IPS-20b (cell line): Measurements from ENCODE around the gene CNFN.

ENCODE experiments used
- H3K27ac ChIP-seq: one replicate; pipeline ENCODE4 v1.5.1; 2013; ENCODE audit warnings: low read length
- H3K27me3 ChIP-seq: 2 replicates; pipeline ENCODE4 v1.6.1; 2013; ENCODE audit warnings: mild to moderate bottlenecking, low read length, inconsistent platforms; ENCODE audit not compliant: insufficient read depth
- H3K36me3 ChIP-seq: 2 replicates; pipeline ENCODE4 v1.6.1; 2013; ENCODE audit warnings: low read depth, mild to moderate bottlenecking, inconsistent platforms, low read length, moderate library complexity; ENCODE audit not compliant: insufficient read depth
- H3K4me1 ChIP-seq: 2 replicates; pipeline ENCODE4 v1.6.1; 2013; ENCODE audit warnings: mild to moderate bottlenecking, control low read depth, inconsistent platforms, low read length, moderate library complexity; ENCODE audit not compliant: insufficient read depth
- H3K4me3 ChIP-seq: 2 replicates; pipeline ENCODE4 v1.5.1; 2013; ENCODE audit warnings: mild to moderate bottlenecking, low read length, inconsistent platforms
- H3K9ac ChIP-seq: 2 replicates; pipeline ENCODE4 v1.6.1; 2013; ENCODE audit warnings: low read depth, mild to moderate bottlenecking, inconsistent platforms, low read length, moderate library complexity
- H3K9me3 ChIP-seq: 2 replicates; pipeline ENCODE4 v1.6.1; 2013; ENCODE audit warnings: mild to moderate bottlenecking, low read depth, low read length, inconsistent platforms; ENCODE audit not compliant: insufficient read depth

Gene CNFN

GRCh38 chr19:42356686-42357085 lies 33.4 kb downstream of the CNFN start:
- H3K27me3 ChIP-seq, result no peaks in the 10 kb centered on the region
- H3K36me3 ChIP-seq, result peaks cover 18% of the 10 kb centered on the region
- no peak overlapping the region for H3K4me3 ChIP-seq
- H3K9ac ChIP-seq, result no peak overlapping the region
- no peak overlapping the region for H3K27ac ChIP-seq
- H3K4me1 ChIP-seq, result no peaks in the 10 kb centered on the region
- H3K9me3 ChIP-seq, result no peaks in the 10 kb centered on the region

GRCh38 chr19:42355896-42356295 lies 34.2 kb downstream of the CNFN start:
- H3K36me3 ChIP-seq, result peaks cover 18% of the 10 kb centered on the region
- H3K27ac ChIP-seq, result no peak overlapping the region
- H3K9ac ChIP-seq, result no peak overlapping the region
- no peak overlapping the region for H3K4me3 ChIP-seq
- no peaks in the 10 kb centered on the region for H3K9me3 ChIP-seq
- no peaks in the 10 kb centered on the region for H3K27me3 ChIP-seq
- H3K4me1 ChIP-seq, result no peaks in the 10 kb centered on the region

GRCh38 chr19:42353341-42354015 lies 36.6 kb downstream of the CNFN start:
- no peak overlapping the region for H3K27ac ChIP-seq
- H3K27me3 ChIP-seq, result no peaks in the 10 kb centered on the region
- peaks cover 18% of the 10 kb centered on the region for H3K36me3 ChIP-seq
- H3K9ac ChIP-seq, result no peak overlapping the region
- H3K9me3 ChIP-seq, result no peaks in the 10 kb centered on the region
- no peaks in the 10 kb centered on the region for H3K4me1 ChIP-seq
- H3K4me3 ChIP-seq, result no peak overlapping the region

GRCh38 chr19:42352301-42353259 lies 37.5 kb downstream of the CNFN start:
- Histone ChIP-seq H3K4me3 (no peak overlapping the region), H3K27ac (no peak overlapping the region), H3K9ac (no peak overlapping the region), H3K27me3 (no peaks in the 10 kb centered on the region), H3K9me3 (no peaks in the 10 kb centered on the region), H3K36me3 (peaks cover 18% of the 10 kb centered on the region), H3K4me1 (no peaks in the 10 kb centered on the region)

GRCh38 chr19:42351079-42351735 lies 38.9 kb downstream of the CNFN start:
- Histone ChIP-seq H3K9me3 (no peaks in the 10 kb centered on the region), H3K27me3 (no peaks in the 10 kb centered on the region), H3K4me3 (no peak overlapping the region), H3K4me1 (no peaks in the 10 kb centered on the region), H3K36me3 (peaks cover 9% of the 10 kb centered on the region), H3K27ac (no peak overlapping the region), H3K9ac (no peak overlapping the region)

GRCh38 chr19:42350417-42350816 lies 39.7 kb downstream of the CNFN start:
- H3K9ac ChIP-seq, result no peak overlapping the region
- no peaks in the 10 kb centered on the region for H3K27me3 ChIP-seq
- H3K4me1 ChIP-seq, result no peaks in the 10 kb centered on the region
- H3K4me3 ChIP-seq, result no peak overlapping the region
- no peak overlapping the region for H3K27ac ChIP-seq
- H3K9me3 ChIP-seq, result no peaks in the 10 kb centered on the region
- peaks cover 3% of the 10 kb centered on the region; the same call in 1 of the 2 replicates for H3K36me3 ChIP-seq

- H3K27ac ChIP-seq, result no peak overlapping the region
- no peaks in the 10 kb centered on the region for H3K4me1 ChIP-seq
- no peaks in the 10 kb centered on the region for H3K27me3 ChIP-seq
- H3K9me3 ChIP-seq, result no peaks in the 10 kb centered on the region
- no peak overlapping the region for H3K9ac ChIP-seq
- H3K36me3 ChIP-seq, result peaks cover 3% of the 10 kb centered on the region; the same call in 1 of the 2 replicates
- no peak overlapping the region for H3K4me3 ChIP-seq
Measured at GRCh38 chr19:42349378-42350107, 40.6 kb downstream of the CNFN start.

- H3K4me3 ChIP-seq, result no peak overlapping the region
- no peaks in the 10 kb centered on the region for H3K27me3 ChIP-seq
- H3K36me3 ChIP-seq, result peaks cover 3% of the 10 kb centered on the region; the same call in 1 of the 2 replicates
- H3K4me1 ChIP-seq, result no peaks in the 10 kb centered on the region
- no peaks in the 10 kb centered on the region for H3K9me3 ChIP-seq
- H3K27ac ChIP-seq, result no peak overlapping the region
- H3K9ac ChIP-seq, result no peak overlapping the region
Measured at GRCh38 chr19:42348211-42348610, 41.9 kb downstream of the CNFN start.

GRCh38 chr19:42345191-42345812 lies 44.8 kb downstream of the CNFN start:
- Histone ChIP-seq H3K4me3 (no peak overlapping the region), H3K4me1 (no peaks in the 10 kb centered on the region), H3K27ac (no peak overlapping the region), H3K9me3 (no peaks in the 10 kb centered on the region), H3K27me3 (no peaks in the 10 kb centered on the region), H3K36me3 (no peaks in the 10 kb centered on the region), H3K9ac (no peak overlapping the region)

- Histone ChIP-seq H3K36me3 (no peaks in the 10 kb centered on the region), H3K27ac (no peak overlapping the region), H3K27me3 (no peaks in the 10 kb centered on the region), H3K9ac (no peak overlapping the region), H3K9me3 (no peaks in the 10 kb centered on the region), H3K4me3 (no peak overlapping the region), H3K4me1 (no peaks in the 10 kb centered on the region)
Measured at GRCh38 chr19:42344336-42344893, 45.7 kb downstream of the CNFN start.
